Panc1 (cell line): ENCODE measurements around the gene NARS2. TPM values are rescaled to one million over a fixed set of nuclear protein-coding genes. Genes with fewer than 3 reads are reported as not detected.

ENCODE experiments used
- ATAC-seq: fragments of 200-7000 bp; cut with Tn5 transposase; 2 replicates; pipeline ENCODE4 v1.9.1; 2020; ENCODE audit warnings: mild to moderate bottlenecking, moderate library complexity
- BruUV-seq: library from RNA; stranded (reverse); fragments of 400-500 nt; replicated peaks from 2 replicates; lab custom pipeline; 2021; lab: Mats Ljungman, UMichigan
- CTCF ChIA-PET: fragments of 300-600 bp; sonication (Branson Sonifier 250); formaldehyde crosslinking; loops from one replicate; lab custom pipeline; 2022; ENCODE audit warnings: antibody characterized with exemption; lab: Charles Lee
- POLR2A ChIA-PET: fragments of 300-600 bp; sonication (Branson Sonifier 250); formaldehyde crosslinking; loops from one replicate; lab custom pipeline; 2022; ENCODE audit warnings: antibody characterized with exemption; lab: Charles Lee
- DNase-seq: peaks from one replicate; pipeline ENCODE4 v3.0.0-alpha.2; 2010; ENCODE audit warnings: low read depth, low spot score
- H3K27ac ChIP-seq: 2 replicates; pipeline ENCODE4 v1.5.1; 2011; ENCODE audit warnings: mild to moderate bottlenecking, low read length, inconsistent platforms
- H3K27me3 ChIP-seq: fragments of 200-500 bp; sonication (Bioruptor generic); 2 replicates; pipeline ENCODE4 v1.6.0; 2014; ENCODE audit warnings: low read length, inconsistent platforms; ENCODE audit not compliant: control insufficient read depth, insufficient read depth
- H3K36me3 ChIP-seq: fragments of 200-500 bp; sonication (Bioruptor generic); 2 replicates; pipeline ENCODE4 v1.5.1; 2014; ENCODE audit warnings: inconsistent platforms, mild to moderate bottlenecking, low read length, moderate library complexity; ENCODE audit not compliant: control insufficient read depth, insufficient read depth
- H3K4me1 ChIP-seq: 2 replicates; pipeline ENCODE4 v1.5.1; 2011; ENCODE audit warnings: inconsistent platforms, mild to moderate bottlenecking, low read length, moderate library complexity; ENCODE audit not compliant: control insufficient read depth, insufficient read depth
- H3K4me3 ChIP-seq, 2 experiments: 2 replicates each; pipeline ENCODE4 v1.5.1; 2011 to 2012; ENCODE audit warnings: low read depth in 2 of 2, low read length in 2 of 2, mild to moderate bottlenecking in 2 of 2, inconsistent platforms in 1 of 2, moderate library complexity in 1 of 2
- H3K9me3 ChIP-seq: fragments of 200-500 bp; sonication (Bioruptor generic); 2 replicates; pipeline ENCODE4 v1.5.1; 2014; ENCODE audit warnings: low read depth, mild to moderate bottlenecking, inconsistent platforms, low read length, moderate library complexity; ENCODE audit not compliant: control insufficient read depth, insufficient read depth
- CTCF ChIP-seq: fragments of 450-650 bp; IDR thresholded peaks from 2 replicates; pipeline ENCODE4 v1.5.1; 2017; ENCODE audit warnings: mild to moderate bottlenecking
- POLR2AphosphoS5 ChIP-seq: IDR thresholded peaks from 2 replicates; pipeline ENCODE4 v1.6.1; 2012; ENCODE audit warnings: mild to moderate bottlenecking, low read depth, low read length, moderate library complexity
- REST ChIP-seq, 2 experiments: IDR thresholded peaks; 2 replicates each; pipeline ENCODE4 v1.6.1; 2011 to 2012; ENCODE audit warnings: low read depth in 2 of 2, control low read depth in 1 of 2, low read length in 1 of 2, mild to moderate bottlenecking in 1 of 2, moderate library complexity in 1 of 2; ENCODE audit not compliant: insufficient read depth in 1 of 2
- SIN3A ChIP-seq: IDR thresholded peaks from 2 replicates; pipeline ENCODE4 v1.6.1; 2012; ENCODE audit warnings: low read depth, mild to moderate bottlenecking, low read length, moderate library complexity, borderline replicate concordance; ENCODE audit not compliant: insufficient read depth
- TCF7L2 ChIP-seq: IDR thresholded peaks from 2 replicates; pipeline ENCODE4 v1.6.1; 2011; ENCODE audit warnings: mild to moderate bottlenecking, low read depth, low read length, inconsistent platforms
- in situ Hi-C: cut with HindIII; loops from 2 replicates; pipeline ENCODE4 v1.10.0; 2016; ENCODE audit warnings: low sequenced_read_pairs, low pct_unique_long_range_greater_than_20kb
- intact Hi-C: fragments of 100-400 bp; cut with micrococcal nuclease; formaldehyde crosslinking; loops from one replicate; pipeline ENCODE4 v1.10.0; 2022; ENCODE audit not compliant: unreplicated experiment
- total RNA-seq: library from RNA; stranded (reverse); gene quantifications from one replicate; pipeline ENCODE4 v1.2.1, GENCODE V29; 2021; ENCODE audit not compliant: unreplicated experiment

The NARS2 gene
- total RNA-seq, 1 experiment from 2014 or later, result 29.8 TPM

- Histone ChIP-seq H3K27me3 (no peaks in the 10 kb centered on the region), H3K4me3 (no peak overlapping the region), H3K9me3 (no peaks in the 10 kb centered on the region), H3K27ac (no peak overlapping the region), H3K4me1 (no peaks in the 10 kb centered on the region), H3K36me3 (no peaks in the 10 kb centered on the region)
- ChIA-PET POLR2A (no interaction called here), CTCF (no interaction called here)
- no peak for ATAC-seq
- in situ Hi-C loops, result no loop called here
- TF ChIP-seq SIN3A, result no peak
- no peak for TF ChIP-seq POLR2AphosphoS5
- no peak for TF ChIP-seq REST (IDR thresholded peaks at IDR 0.05; ENCODE audit: insufficient read depth in 1 of 2, low read depth in 2 of 2, low read length in 1 of 2)
- no peak for TF ChIP-seq TCF7L2
- TF ChIP-seq CTCF, result no peak
- BruUV-seq, result no TSS peak
- intact Hi-C loops, result no loop called here
- no peak for DNase-seq
These were observed 132.7 kb downstream of the NARS2 start for GRCh38 chr11:78441956-78442355.

- no peak for DNase-seq
- in situ Hi-C loops (no loop called here), intact Hi-C loops (no loop called here)
- ATAC-seq, result no peak
- TF ChIP-seq CTCF, result no peak
- TF ChIP-seq SIN3A, result no peak
- no peak for TF ChIP-seq TCF7L2
- TF ChIP-seq REST (IDR thresholded peaks at IDR 0.05; ENCODE audit: insufficient read depth in 1 of 2, low read depth in 2 of 2, low read length in 1 of 2), result no peak
- no peak for TF ChIP-seq POLR2AphosphoS5
- Histone ChIP-seq H3K27ac (no peak overlapping the region), H3K9me3 (no peaks in the 10 kb centered on the region), H3K4me3 (no peak overlapping the region), H3K36me3 (no peaks in the 10 kb centered on the region), H3K27me3 (no peaks in the 10 kb centered on the region), H3K4me1 (no peaks in the 10 kb centered on the region)
- POLR2A ChIA-PET, result no interaction called here
- CTCF ChIA-PET, result no interaction called here
- BruUV-seq, result no TSS peak
These were observed 136.2 kb downstream of the NARS2 start for GRCh38 chr11:78438298-78438975.
